K562 (cell line): ENCODE results near the gene TMEM239. TPM values are rescaled to one million over a fixed set of nuclear protein-coding genes. Genes with fewer than 3 reads are reported as not detected.

Experiments
- ATAC-seq: fragments of 200-7000 bp; cut with Tn5 transposase; 3 replicates; pipeline ENCODE4 v1.9.1; 2020; ENCODE audit warnings: moderate library complexity
- BruUV-seq: library from RNA; stranded (reverse); fragments of 400-500 nt; replicated peaks from 2 replicates; lab custom pipeline; 2021; lab: Mats Ljungman, UMichigan
- CTCF ChIA-PET: fragments of 300-600 bp; formaldehyde crosslinking; extraction: SDS; loops from one replicate; lab custom pipeline; 2021; ENCODE audit warnings: low intra/inter-chr PET ratio; lab: Yijun Ruan, JAX
- POLR2A ChIA-PET: fragments of 300-600, 350-650 bp; sonication (Branson Sonifier 250); formaldehyde crosslinking; extraction: SDS; loops from one replicate; lab custom pipeline; 2021; ENCODE audit warnings: antibody characterized with exemption, inconsistent platforms; lab: Yijun Ruan, JAX
- DNase-seq, 4 experiments: peaks; one replicate each; pipeline versions ENCODE4 v3.0.0 to v3.0.0-alpha.2; 2011 to 2018; ENCODE audit warnings: low spot score in 3 of 4, mixed read lengths in 3 of 4; ENCODE audit errors: extremely low read depth in 1 of 4
- FAIRE-seq: peaks from 2 replicates; lab custom pipeline; 2011; peaks lifted over from hg19 to GRCh38; lab: Jason Lieb, UNC
- H2AFZ ChIP-seq: 2 replicates; pipeline ENCODE4 v1.6.0; 2011; ENCODE audit warnings: low read depth, low read length, control low read depth, inconsistent platforms
- H3K27ac ChIP-seq: fragments of 200-600 bp; 3 replicates; pipeline ENCODE4 v1.8.0; 2011; ENCODE audit warnings: low read depth, mild to moderate bottlenecking, control low read depth, inconsistent platforms, low read length, moderate library complexity, mixed read lengths; ENCODE audit errors: extremely low read depth
- H3K27me3 ChIP-seq, 2 experiments: fragments of 300-600 bp in 1 of 2; 2 replicates in 1 of 2; 3 replicates in 1 of 2; pipeline versions ENCODE4 v1.6.0 to v1.8.0; 2011; ENCODE audit warnings: inconsistent platforms in 2 of 2, low read length in 2 of 2, mild to moderate bottlenecking in 1 of 2, mixed read lengths in 1 of 2, moderate library complexity in 1 of 2; ENCODE audit not compliant: control insufficient read depth in 2 of 2, insufficient read depth in 2 of 2
- H3K36me3 ChIP-seq: fragments of 300-600 bp; 3 replicates; pipeline ENCODE4 v1.8.0; 2011; ENCODE audit warnings: mild to moderate bottlenecking, low read length, inconsistent platforms; ENCODE audit not compliant: control insufficient read depth, insufficient read depth
- H3K4me1 ChIP-seq, 2 experiments: fragments of 200-600 bp in 1 of 2; replicated peaks in 1 of 2; 2 replicates in 1 of 2; 3 replicates in 1 of 2; pipeline versions ENCODE4 v1.5.1 to v1.8.0; 2011; ENCODE audit warnings: inconsistent platforms in 2 of 2, low read length in 2 of 2, mild to moderate bottlenecking in 1 of 2, mixed read lengths in 1 of 2, moderate library complexity in 1 of 2; ENCODE audit not compliant: control insufficient read depth in 2 of 2, insufficient read depth in 2 of 2
- H3K4me2 ChIP-seq: 2 replicates; pipeline ENCODE4 v1.6.1; 2011; ENCODE audit warnings: low read length, control low read depth, inconsistent platforms, mixed read lengths; ENCODE audit not compliant: insufficient read depth
- H3K4me3 ChIP-seq: fragments of 200-600 bp; sonication (generic), shearing (Covaris generic); 2 replicates; pipeline ENCODE4 v1.5.1; 2016; ENCODE audit warnings: control low read depth, inconsistent platforms
- H3K79me2 ChIP-seq: fragments of 200-600 bp; 3 replicates; pipeline ENCODE4 v1.8.0; 2011; ENCODE audit warnings: low read length, inconsistent platforms; ENCODE audit not compliant: control insufficient read depth, insufficient read depth
- H3K9ac ChIP-seq, 2 experiments: 2 replicates each; pipeline versions ENCODE4 v1.6.0 to v1.6.1; 2011; ENCODE audit warnings: low read depth in 2 of 2, low read length in 2 of 2, control low read depth in 1 of 2, inconsistent platforms in 1 of 2, mild to moderate bottlenecking in 1 of 2, mixed read lengths in 1 of 2; ENCODE audit not compliant: insufficient read depth in 1 of 2
- H3K9me1 ChIP-seq: one replicate; pipeline ENCODE4 v1.6.0; 2011; ENCODE audit warnings: inconsistent platforms, mild to moderate bottlenecking, low read length, moderate library complexity; ENCODE audit not compliant: control insufficient read depth, insufficient read depth
- H3K9me3 ChIP-seq: replicated peaks from 2 replicates; pipeline ENCODE4 v1.5.1; 2011; ENCODE audit warnings: low read depth, low read length, inconsistent platforms; ENCODE audit not compliant: control insufficient read depth, insufficient read depth
- H4K20me1 ChIP-seq: replicated peaks from 2 replicates; pipeline ENCODE4 v1.6.1; 2011; ENCODE audit warnings: low read length, inconsistent platforms, mixed read lengths; ENCODE audit not compliant: control insufficient read depth, insufficient read depth
- L3MBTL2 ChIP-seq: fragments of 450-650 bp; IDR thresholded peaks from 2 replicates; pipeline ENCODE4 v1.6.1; 2016; ENCODE audit warnings: mild to moderate bottlenecking, moderate library complexity
- NCOA6 ChIP-seq: fragments of 450-650 bp; IDR thresholded peaks from 2 replicates; pipeline ENCODE4 v1.6.1; 2017; ENCODE audit warnings: mild to moderate bottlenecking
- NR4A1 ChIP-seq, 2 experiments: fragments of 250-450 bp in 1 of 2; fragments of 450-650 bp in 1 of 2; sonication (Bioruptor Pico) in 1 of 2; IDR thresholded peaks; 2 replicates each; pipeline versions ENCODE4 v1.4.0 to v1.6.1; 2016 to 2020; ENCODE audit warnings: mild to moderate bottlenecking in 2 of 2, missing compliant biosample characterization in 1 of 2, missing genetic modification characterization in 1 of 2, moderate library complexity in 1 of 2
- POLR2AphosphoS5 ChIP-seq: IDR thresholded peaks from 2 replicates; pipeline ENCODE4 v1.6.1; 2011; ENCODE audit warnings: mild to moderate bottlenecking, low read depth, low read length, moderate library complexity; ENCODE audit not compliant: control insufficient read depth, insufficient read depth
- ZNF445 ChIP-seq: fragments of 250-450 bp; sonication (Bioruptor Pico); IDR thresholded peaks from 2 replicates; pipeline ENCODE4 v1.4.0; 2020; ENCODE audit warnings: low read depth, mild to moderate bottlenecking, moderate library complexity
- WGBS: fragments of 100-300 bp; shearing (Covaris generic); methylation state at CpG from one replicate; pipeline ENCODE4 v1.1.6; 2016; ENCODE audit warnings: low coverage, mixed read lengths; ENCODE audit not compliant: insufficient coverage; ENCODE audit errors: missing lambda C conversion rate; 5-methylcytosine and 5-hydroxymethylcytosine counted together
- in situ Hi-C: fragments of 300-500 bp; cut with MboI; formaldehyde crosslinking; loops from 4 replicates; pipeline ENCODE4 v1.15.0; 2018; ENCODE audit warnings: inconsistent platforms, mixed read lengths
- intact Hi-C: fragments of 100-400 bp; cut with micrococcal nuclease; formaldehyde crosslinking; loops from 2 replicates; pipeline ENCODE4 v1.14.2; 2022
- polyA plus RNA-seq, 8 experiments: library from polyadenylated mRNA; depleted of rRNA in 4 of 8; stranded (reverse) in 5 of 8; unstranded in 3 of 8; fragments of >200 nt; fragmentation: Nextera tagmentation in 2 of 8; fragmentation: Illumina TruSeq in 1 of 8; extraction: Ambion mirVana in 2 of 8; extraction: Trizol in 1 of 8; gene quantifications; 2 replicates each; pipeline versions ENCODE4 v1.2.1 to v1.2.3, GENCODE V29; 2011 to 2014; ENCODE audit warnings: inconsistent platforms in 1 of 8, missing spikeins in 1 of 8
- total RNA-seq, 7 experiments: library from RNA; depleted of rRNA in 6 of 7; stranded (reverse); fragments of >200 nt in 6 of 7; fragmentation: Illumina TruSeq in 2 of 7; extraction: Trizol in 2 of 7; gene quantifications; 2 replicates each; pipeline versions ENCODE4 v1.2.1 to v1.2.3, GENCODE V29; 2011 to 2021; ENCODE audit warnings: low replicate concordance in 1 of 7
- TF ChIP-seq, protein P1 (sequence below), 2 experiments: fragments of 450-650 bp in 1 of 2; sonication (generic) in 1 of 2; formaldehyde crosslinking in 1 of 2; IDR thresholded peaks; 2 replicates each; pipeline versions ENCODE4 v1.7.1 to v1.9.0; 2016 to 2022; ENCODE audit warnings: inconsistent platforms in 1 of 2, mild to moderate bottlenecking in 1 of 2, missing genetic modification reagents in 1 of 2

TMEM239 gene
- total and polyA plus RNA-seq, 9 of the 15 experiments (the other 6 are each of a cell fraction or from before 2014, with no cell fraction given): not detected

DNA sequence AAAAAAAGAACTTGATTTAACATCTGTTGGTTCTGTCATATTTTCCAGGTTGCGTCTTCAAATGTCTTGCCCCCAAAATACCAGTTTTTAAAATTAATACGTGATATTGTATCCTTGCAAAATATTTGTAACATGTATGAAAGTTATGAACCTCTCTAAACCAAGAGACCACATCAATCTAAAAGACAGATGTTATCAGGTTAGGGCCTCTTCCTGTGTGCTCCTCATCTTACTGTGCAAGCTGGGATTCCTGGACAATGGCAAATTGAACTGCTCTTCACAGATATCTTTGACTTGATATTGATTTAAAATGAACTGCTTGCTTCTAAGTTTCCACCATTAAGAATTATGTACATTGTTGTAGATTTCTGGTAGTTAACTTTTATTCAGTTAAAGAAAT, 9.6 kb downstream of the TMEM239 start:
- H3K27ac ChIP-seq: no peak overlapping the region
- 68% methylated on average over 2 of the region's 2 CpGs for WGBS
- in situ Hi-C loops: no loop called here
- H3K79me2 ChIP-seq: no peaks in the 10 kb centered on the region
- ChIA-PET POLR2A (no interaction called here), CTCF (no interaction called here)
- intact Hi-C loops: no loop called here
- TF ChIP-seq ZNF445 (CRISPR knock-in tag): no peak
- TF ChIP-seq NCOA6: no peak
- TF ChIP-seq NR4A1 (CRISPR knock-in tag; IDR thresholded peaks at IDR 0.05): no peak
- no peak for TF ChIP-seq NR4A1 (tag; IDR thresholded peaks at IDR 0.05)
- TF ChIP-seq L3MBTL2: no peak
- TF ChIP-seq, protein P1, sequence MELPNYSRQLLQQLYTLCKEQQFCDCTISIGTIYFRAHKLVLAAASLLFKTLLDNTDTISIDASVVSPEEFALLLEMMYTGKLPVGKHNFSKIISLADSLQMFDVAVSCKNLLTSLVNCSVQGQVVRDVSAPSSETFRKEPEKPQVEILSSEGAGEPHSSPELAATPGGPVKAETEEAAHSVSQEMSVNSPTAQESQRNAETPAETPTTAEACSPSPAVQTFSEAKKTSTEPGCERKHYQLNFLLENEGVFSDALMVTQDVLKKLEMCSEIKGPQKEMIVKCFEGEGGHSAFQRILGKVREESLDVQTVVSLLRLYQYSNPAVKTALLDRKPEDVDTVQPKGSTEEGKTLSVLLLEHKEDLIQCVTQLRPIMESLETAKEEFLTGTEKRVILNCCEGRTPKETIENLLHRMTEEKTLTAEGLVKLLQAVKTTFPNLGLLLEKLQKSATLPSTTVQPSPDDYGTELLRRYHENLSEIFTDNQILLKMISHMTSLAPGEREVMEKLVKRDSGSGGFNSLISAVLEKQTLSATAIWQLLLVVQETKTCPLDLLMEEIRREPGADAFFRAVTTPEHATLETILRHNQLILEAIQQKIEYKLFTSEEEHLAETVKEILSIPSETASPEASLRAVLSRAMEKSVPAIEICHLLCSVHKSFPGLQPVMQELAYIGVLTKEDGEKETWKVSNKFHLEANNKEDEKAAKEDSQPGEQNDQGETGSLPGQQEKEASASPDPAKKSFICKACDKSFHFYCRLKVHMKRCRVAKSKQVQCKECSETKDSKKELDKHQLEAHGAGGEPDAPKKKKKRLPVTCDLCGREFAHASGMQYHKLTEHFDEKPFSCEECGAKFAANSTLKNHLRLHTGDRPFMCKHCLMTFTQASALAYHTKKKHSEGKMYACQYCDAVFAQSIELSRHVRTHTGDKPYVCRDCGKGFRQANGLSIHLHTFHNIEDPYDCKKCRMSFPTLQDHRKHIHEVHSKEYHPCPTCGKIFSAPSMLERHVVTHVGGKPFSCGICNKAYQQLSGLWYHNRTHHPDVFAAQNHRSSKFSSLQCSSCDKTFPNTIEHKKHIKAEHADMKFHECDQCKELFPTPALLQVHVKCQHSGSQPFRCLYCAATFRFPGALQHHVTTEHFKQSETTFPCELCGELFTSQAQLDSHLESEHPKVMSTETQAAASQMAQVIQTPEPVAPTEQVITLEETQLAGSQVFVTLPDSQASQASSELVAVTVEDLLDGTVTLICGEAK (IDR thresholded peaks at IDR 0.05): peak; percentile 38; the same call in 1 of the 2 replicates
- TF ChIP-seq, protein P1 (CRISPR knock-in tag; IDR thresholded peaks at IDR 0.05): no peak
- no peak for TF ChIP-seq POLR2AphosphoS5
- no peaks in the 10 kb centered on the region for H3K9me1 ChIP-seq
- H3K4me2 ChIP-seq: no peak overlapping the region
- no peak overlapping the region for H2AFZ ChIP-seq
- no TSS peak for BruUV-seq
- DNase-seq: no peak
- H3K9ac ChIP-seq: no peak overlapping the region
- H3K9me3 ChIP-seq: no peaks in the 10 kb centered on the region
- no peak for ATAC-seq
- no peaks in the 10 kb centered on the region for H3K27me3 ChIP-seq
- no peaks in the 10 kb centered on the region for H3K36me3 ChIP-seq
- no peaks in the 10 kb centered on the region for H4K20me1 ChIP-seq
- FAIRE-seq: no peak
- H3K4me3 ChIP-seq: no peak overlapping the region
- H3K4me1 ChIP-seq: peaks cover 5 to 13% of the 10 kb centered on the region in 2 experiments; a peak in 3 of 5 replicates
